HEK293 (cell line): Measurements from ENCODE around the gene HSF2BP.

Experiments used
- BCL11A ChIP-seq: fragments of 450-650 bp; formaldehyde crosslinking; IDR thresholded peaks from 2 replicates; pipeline ENCODE4 v1.5.1; 2016; ENCODE audit warnings: low read depth, missing biosample characterization, missing genetic modification characterization
- CTCF ChIP-seq: fragments of 450-650 bp; formaldehyde crosslinking; IDR thresholded peaks from 2 replicates; pipeline ENCODE4 v1.5.1; 2016; ENCODE audit warnings: missing biosample characterization, missing genetic modification characterization
- SP2 ChIP-seq: fragments of 450-650 bp; formaldehyde crosslinking; IDR thresholded peaks from 2 replicates; pipeline ENCODE4 v1.5.1; 2016; ENCODE audit warnings: missing biosample characterization, missing genetic modification characterization
- ZNF138 ChIP-seq: fragments of 450-650 bp; formaldehyde crosslinking; IDR thresholded peaks from 2 replicates; pipeline ENCODE4 v1.5.1; 2016; ENCODE audit warnings: missing biosample characterization, missing genetic modification characterization, borderline replicate concordance
- ZNF274 ChIP-seq, 2 experiments: fragments of 200-500 bp in 1 of 2; fragments of 450-650 bp in 1 of 2; sonication (Bioruptor generic) in 1 of 2; formaldehyde crosslinking in 1 of 2; IDR thresholded peaks; 2 replicates each; pipeline versions ENCODE4 v1.5.1 to v1.6.1; 2014 to 2016; ENCODE audit warnings: borderline replicate concordance in 1 of 2, inconsistent platforms in 1 of 2, low read length in 1 of 2, missing biosample characterization in 1 of 2, missing genetic modification characterization in 1 of 2
- ZNF324 ChIP-seq: fragments of 450-650 bp; formaldehyde crosslinking; IDR thresholded peaks from 2 replicates; pipeline ENCODE4 v1.5.1; 2016; ENCODE audit warnings: missing biosample characterization, missing genetic modification characterization
- ZNF776 ChIP-seq: fragments of 450-650 bp; formaldehyde crosslinking; IDR thresholded peaks from 2 replicates; pipeline ENCODE4 v1.5.0; 2017; ENCODE audit warnings: missing biosample characterization, missing genetic modification characterization, borderline replicate concordance

DNA sequence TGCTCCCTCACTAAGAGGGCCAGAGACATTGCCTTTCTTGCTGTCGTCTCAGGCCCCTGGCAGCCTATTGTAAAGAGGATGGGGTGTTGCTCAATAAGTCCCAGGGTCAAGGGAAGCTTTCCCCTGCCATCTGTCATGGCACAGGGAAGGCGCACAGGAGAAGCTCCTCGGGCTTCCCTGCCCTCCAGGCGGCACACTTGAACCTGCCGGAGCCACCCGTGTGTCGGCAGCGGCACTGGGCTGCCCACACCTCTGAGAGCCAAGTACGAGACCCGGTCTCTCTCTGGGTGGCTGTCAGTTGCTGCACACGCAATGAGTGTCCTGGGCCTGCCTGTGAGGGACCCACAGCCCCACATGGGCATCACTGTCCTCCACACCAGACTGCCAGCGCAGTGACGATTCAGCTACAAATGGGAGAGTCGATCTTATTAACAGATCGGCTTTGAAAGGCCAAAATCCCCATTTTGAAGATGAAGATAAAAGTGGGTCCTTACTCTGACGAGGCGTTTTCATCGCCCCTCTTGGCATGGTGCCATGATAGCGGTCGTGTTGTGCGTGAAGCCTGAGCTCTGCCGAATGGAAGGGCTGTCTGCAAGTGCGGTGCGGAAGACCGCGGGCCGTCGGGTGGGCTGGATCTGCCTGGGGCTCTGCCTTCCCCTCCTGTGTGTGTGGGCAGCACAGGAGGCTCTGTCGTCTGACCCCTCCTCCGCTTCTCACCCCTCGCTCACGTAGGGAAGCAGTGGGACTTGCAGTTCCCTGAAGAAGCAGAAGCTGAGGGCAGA is 30.5 kb upstream of the HSF2BP start:
- no peak for TF ChIP-seq CTCF (tag by site-specific recombination)
- no peak for TF ChIP-seq SP2 (tag by site-specific recombination)
- TF ChIP-seq ZNF776 (tag by site-specific recombination): no peak
- no peak for TF ChIP-seq ZNF324 (tag by site-specific recombination)
- TF ChIP-seq BCL11A (tag by site-specific recombination): no peak
- no peak for TF ChIP-seq ZNF138 (tag by site-specific recombination)
- no peak for TF ChIP-seq ZNF274 (IDR thresholded peaks at IDR 0.05; ENCODE audit: low read length)
- no peak for TF ChIP-seq ZNF274 (tag by site-specific recombination; IDR thresholded peaks at IDR 0.05; ENCODE audit: borderline replicate concordance)
